HG02970 (cell line): Measurements from ENCODE around the gene DLX4.

Source experiments
- ATAC-seq: cut with Tn5 transposase; IDR thresholded peaks from one replicate; pipeline ENCODE4 v1.9.1; 2021; ENCODE audit warnings: mild to moderate bottlenecking, moderate library complexity, moderate number of reproducible peaks; ENCODE audit not compliant: unreplicated experiment, low FRiP score

Gene DLX4

DNA sequence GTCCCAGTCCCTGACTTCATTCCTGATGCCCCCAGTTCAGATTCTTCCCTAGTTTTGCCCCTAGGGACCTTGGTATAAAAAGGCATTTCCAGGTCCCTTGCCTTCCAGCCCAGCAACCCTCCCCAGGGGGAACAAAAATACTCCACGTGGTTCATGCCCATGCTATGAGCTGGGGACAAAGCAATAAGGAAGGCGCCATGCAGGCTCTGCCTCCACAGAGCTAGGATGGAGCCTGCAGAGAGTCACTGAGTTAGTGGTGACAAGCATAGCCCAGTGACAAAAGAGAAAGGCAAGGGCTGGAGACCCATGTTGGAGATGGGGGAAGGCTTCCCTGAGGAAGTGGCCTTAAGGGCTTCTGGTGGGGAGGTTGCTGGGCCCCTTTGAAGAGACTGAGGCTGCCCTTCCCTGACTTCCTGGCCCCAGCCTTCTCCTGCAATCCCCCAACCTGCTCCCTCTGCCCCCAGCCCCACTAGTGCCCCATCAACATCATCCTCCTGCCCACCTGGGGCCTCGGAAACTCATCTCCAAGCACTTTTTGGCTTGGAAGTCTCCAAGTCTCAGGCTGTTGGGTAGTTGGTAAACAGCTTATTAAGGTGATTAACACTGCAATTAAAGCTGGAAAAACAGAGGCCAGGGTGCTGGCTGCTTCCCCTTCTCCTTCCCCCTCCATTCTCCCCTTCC lies 16.5 kb downstream of the DLX4 start:
- ATAC-seq, result no peak

- no peak for ATAC-seq
Observed at GRCh38 chr17:49986396-49987289, 17.7 kb downstream of the DLX4 start.

GRCh38 chr17:49987290-49987585 lies 18.2 kb downstream of the DLX4 start:
- ATAC-seq, result no peak

- no peak for ATAC-seq
Observed at GRCh38 chr17:49987681-49988441, 18.9 kb downstream of the DLX4 start.

GRCh38 chr17:49989518-49989880 lies 20.5 kb downstream of the DLX4 start:
- no peak for ATAC-seq

- no peak for ATAC-seq
Observed at GRCh38 chr17:49990331-49990730, 21.3 kb downstream of the DLX4 start.

GRCh38 chr17:49990921-49991320 lies 21.9 kb downstream of the DLX4 start:
- ATAC-seq, result no peak

DNA sequence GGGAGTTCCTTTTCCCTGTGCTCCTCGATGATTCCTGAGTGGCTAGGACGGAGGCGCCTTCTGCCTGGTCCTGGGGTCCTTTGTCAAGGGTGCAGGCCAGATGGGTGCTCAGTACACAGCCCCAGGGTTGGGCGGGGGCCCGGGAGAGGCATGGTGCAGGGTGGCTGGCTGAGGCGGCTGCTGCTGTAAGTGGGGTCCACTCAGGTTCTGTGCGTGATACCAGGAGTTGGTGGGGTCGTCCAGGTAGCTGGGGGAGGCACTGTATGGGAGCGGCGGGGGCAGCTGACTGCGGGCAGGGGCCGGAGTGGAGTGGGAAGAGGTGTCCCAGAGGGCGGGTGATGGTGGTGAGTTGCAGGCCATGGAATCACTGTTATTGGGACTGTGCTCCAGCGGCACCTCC lies 22.4 kb downstream of the DLX4 start:
- ATAC-seq, result no peak

- no peak for ATAC-seq
Observed at GRCh38 chr17:49992191-49992932, 23.4 kb downstream of the DLX4 start.

GRCh38 chr17:49992933-49993422 lies 24.0 kb downstream of the DLX4 start:
- ATAC-seq, result no peak

DNA sequence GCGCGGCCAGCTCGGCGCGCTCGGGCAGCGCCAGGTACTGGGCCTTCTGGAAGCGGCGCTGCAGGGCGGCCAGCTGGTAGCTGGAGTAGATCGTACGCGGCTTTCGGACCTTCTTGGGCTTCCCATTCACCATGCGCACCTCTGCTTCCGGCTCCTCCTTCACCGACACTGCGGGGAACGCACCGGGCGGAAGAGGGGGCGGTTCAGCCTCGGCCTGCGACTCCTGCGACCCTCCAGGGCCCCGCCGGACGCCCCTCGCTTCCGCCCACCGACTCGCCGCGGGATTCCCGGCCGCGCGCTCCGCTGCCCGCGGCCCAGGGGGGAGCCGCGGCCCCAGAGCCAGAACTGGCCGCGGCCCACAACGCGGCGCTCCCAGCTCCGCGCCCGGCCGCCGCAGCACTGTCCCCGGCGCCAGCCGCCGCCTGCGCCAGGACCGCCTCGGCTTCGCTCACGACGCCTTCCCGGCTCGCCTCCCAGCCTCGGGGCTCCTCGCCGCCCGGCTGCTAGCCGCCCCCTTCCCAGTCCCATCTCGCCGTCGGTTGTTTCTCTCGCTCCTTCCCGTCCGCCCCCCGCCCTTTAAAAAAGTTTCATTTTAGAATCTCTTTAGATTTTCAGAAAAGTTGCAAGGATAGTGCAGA lies 24.6 kb downstream of the DLX4 start:
- ATAC-seq, result no peak

GRCh38 chr17:49994085-49995054 lies 25.4 kb downstream of the DLX4 start:
- ATAC-seq, result no peak

GRCh38 chr17:49995055-49995738 lies 26.2 kb downstream of the DLX4 start, which contains the start of gene DLX3:
Gene DLX3, minus strand, starts transcription at chr17:49995224. Its CDS starts 226 bp downstream, at chr17:49994998.
- ATAC-seq, result no peak

- no peak for ATAC-seq
Observed at GRCh38 chr17:49996121-49996494, 27.1 kb downstream of the DLX4 start.

GRCh38 chr17:49996495-49997300 lies 27.7 kb downstream of the DLX4 start:
- no peak for ATAC-seq

GRCh38 chr17:49997301-49997650 lies 28.3 kb downstream of the DLX4 start:
- ATAC-seq, result no peak
